ENCODE measurements around the gene TBCD.
"Not testable (repeated sequence)": the region's sequence is repeated elsewhere in the genome, so short reads cannot be mapped to it uniquely, and the experiment has no call there.

The TBCD gene

GRCh38 chr17:82967268-82968032 lies 215.6 kb downstream of the TBCD start:
- Histone ChIP-seq H3K27me3 (ENCODE audit: insufficient read depth, poor library complexity, severe bottlenecking) (no peaks in the 10 kb centered on the region), H3K27ac (ENCODE audit: poor library complexity, severe bottlenecking) (no peak overlapping the region), H3K9me3 (ENCODE audit: severe bottlenecking) (no peaks in the 10 kb centered on the region), H3K4me1 (ENCODE audit: insufficient read depth, poor library complexity, severe bottlenecking) (no peaks in the 10 kb centered on the region), H3K4me3 (ENCODE audit: severe bottlenecking) (no peak overlapping the region), H3K36me3 (ENCODE audit: low read depth) (no peaks in the 10 kb centered on the region)
- DNase-seq (ENCODE audit: low spot score) (no peak), ATAC-seq (ENCODE audit: low read depth) (no peak)
- TF ChIP-seq, protein P1, sequence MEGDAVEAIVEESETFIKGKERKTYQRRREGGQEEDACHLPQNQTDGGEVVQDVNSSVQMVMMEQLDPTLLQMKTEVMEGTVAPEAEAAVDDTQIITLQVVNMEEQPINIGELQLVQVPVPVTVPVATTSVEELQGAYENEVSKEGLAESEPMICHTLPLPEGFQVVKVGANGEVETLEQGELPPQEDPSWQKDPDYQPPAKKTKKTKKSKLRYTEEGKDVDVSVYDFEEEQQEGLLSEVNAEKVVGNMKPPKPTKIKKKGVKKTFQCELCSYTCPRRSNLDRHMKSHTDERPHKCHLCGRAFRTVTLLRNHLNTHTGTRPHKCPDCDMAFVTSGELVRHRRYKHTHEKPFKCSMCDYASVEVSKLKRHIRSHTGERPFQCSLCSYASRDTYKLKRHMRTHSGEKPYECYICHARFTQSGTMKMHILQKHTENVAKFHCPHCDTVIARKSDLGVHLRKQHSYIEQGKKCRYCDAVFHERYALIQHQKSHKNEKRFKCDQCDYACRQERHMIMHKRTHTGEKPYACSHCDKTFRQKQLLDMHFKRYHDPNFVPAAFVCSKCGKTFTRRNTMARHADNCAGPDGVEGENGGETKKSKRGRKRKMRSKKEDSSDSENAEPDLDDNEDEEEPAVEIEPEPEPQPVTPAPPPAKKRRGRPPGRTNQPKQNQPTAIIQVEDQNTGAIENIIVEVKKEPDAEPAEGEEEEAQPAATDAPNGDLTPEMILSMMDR (IDR thresholded peaks at IDR 0.05; ENCODE audit: poor library complexity, severe bottlenecking): no peak

DNA sequence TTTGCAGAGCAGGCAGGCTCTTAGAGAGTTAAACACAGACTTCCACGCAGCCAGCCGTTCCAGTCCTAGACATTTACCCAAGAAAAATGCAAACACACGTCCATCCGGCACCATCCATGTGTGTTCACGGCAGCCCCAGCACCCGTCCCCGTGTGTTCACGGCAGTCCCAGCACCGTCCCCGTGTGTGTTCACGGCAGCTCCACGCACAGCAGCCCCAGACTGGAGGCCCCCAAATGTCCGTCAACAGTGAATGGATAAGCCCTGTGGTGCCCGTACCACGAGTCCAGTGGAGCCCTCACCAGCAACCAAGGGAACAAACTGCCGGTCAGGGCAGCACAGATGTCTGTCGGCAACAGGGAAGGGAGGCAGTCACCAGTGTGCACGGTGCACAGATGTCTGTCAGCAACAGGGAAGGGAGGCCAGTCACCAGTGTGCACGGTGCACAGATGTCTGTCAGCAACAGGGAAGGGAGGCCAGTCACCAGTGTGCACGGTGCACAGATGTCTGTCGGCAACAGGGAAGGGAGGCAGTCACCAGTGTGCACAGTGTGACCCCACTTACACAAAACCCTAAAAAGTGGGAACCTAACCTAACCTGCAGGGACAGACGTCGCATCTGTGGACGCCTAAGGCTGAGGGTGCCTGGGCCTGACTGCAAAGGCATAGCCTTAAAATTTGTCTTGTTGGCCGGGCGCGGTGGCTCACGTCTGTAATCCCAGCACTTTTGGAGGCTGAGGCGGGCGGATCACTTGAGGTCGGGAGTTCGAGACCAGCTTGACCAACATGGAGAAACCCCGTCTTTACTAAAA lies 216.4 kb downstream of the TBCD start:
- not testable (repeated sequence) for ATAC-seq (ENCODE audit: low read depth); H3K27me3 ChIP-seq (ENCODE audit: insufficient read depth, poor library complexity, severe bottlenecking); H3K36me3 ChIP-seq (ENCODE audit: low read depth); H3K27ac ChIP-seq (ENCODE audit: poor library complexity, severe bottlenecking); H3K4me1 ChIP-seq (ENCODE audit: insufficient read depth, poor library complexity, severe bottlenecking); H3K4me3 ChIP-seq (ENCODE audit: severe bottlenecking); H3K9me3 ChIP-seq (ENCODE audit: severe bottlenecking); DNase-seq (ENCODE audit: low spot score)

GRCh38 chr17:82970067-82970466 lies 218.2 kb downstream of the TBCD start:
- Histone ChIP-seq H3K36me3 (ENCODE audit: low read depth) (no peaks in the 10 kb centered on the region), H3K9me3 (ENCODE audit: severe bottlenecking) (no peaks in the 10 kb centered on the region), H3K4me3 (ENCODE audit: severe bottlenecking) (no peak overlapping the region), H3K4me1 (ENCODE audit: insufficient read depth, poor library complexity, severe bottlenecking) (no peaks in the 10 kb centered on the region), H3K27ac (ENCODE audit: poor library complexity, severe bottlenecking) (no peak overlapping the region), H3K27me3 (ENCODE audit: insufficient read depth, poor library complexity, severe bottlenecking) (no peaks in the 10 kb centered on the region)
- DNase-seq (ENCODE audit: low spot score) (no peak), ATAC-seq (ENCODE audit: low read depth) (no peak)
- TF ChIP-seq, protein P1 (IDR thresholded peaks at IDR 0.05; ENCODE audit: poor library complexity, severe bottlenecking): no peak

- TF ChIP-seq, protein P1 (IDR thresholded peaks at IDR 0.05; ENCODE audit: poor library complexity, severe bottlenecking): no peak
- no peaks in the 10 kb centered on the region for H3K27me3 ChIP-seq (ENCODE audit: insufficient read depth, poor library complexity, severe bottlenecking)
- H3K9me3 ChIP-seq (ENCODE audit: severe bottlenecking): no peaks in the 10 kb centered on the region
- DNase-seq (ENCODE audit: low spot score) (no peak), ATAC-seq (ENCODE audit: low read depth) (no peak)
- H3K27ac ChIP-seq (ENCODE audit: poor library complexity, severe bottlenecking): no peak overlapping the region
- no peaks in the 10 kb centered on the region for H3K36me3 ChIP-seq (ENCODE audit: low read depth)
- no peaks in the 10 kb centered on the region for H3K4me1 ChIP-seq (ENCODE audit: insufficient read depth, poor library complexity, severe bottlenecking)
- no peak overlapping the region for H3K4me3 ChIP-seq (ENCODE audit: severe bottlenecking)
These were observed 219.1 kb downstream of the TBCD start for GRCh38 chr17:82970818-82971590.

GRCh38 chr17:82972836-82973372 lies 221.0 kb downstream of the TBCD start:
- TF ChIP-seq, protein P1 (IDR thresholded peaks at IDR 0.05; ENCODE audit: poor library complexity, severe bottlenecking): no peak
- no peaks in the 10 kb centered on the region for H3K4me1 ChIP-seq (ENCODE audit: insufficient read depth, poor library complexity, severe bottlenecking)
- H3K36me3 ChIP-seq (ENCODE audit: low read depth): no peaks in the 10 kb centered on the region
- H3K27ac ChIP-seq (ENCODE audit: poor library complexity, severe bottlenecking): no peak overlapping the region
- no peaks in the 10 kb centered on the region for H3K27me3 ChIP-seq (ENCODE audit: insufficient read depth, poor library complexity, severe bottlenecking)
- no peaks in the 10 kb centered on the region for H3K9me3 ChIP-seq (ENCODE audit: severe bottlenecking)
- DNase-seq (ENCODE audit: low spot score) (no peak), ATAC-seq (ENCODE audit: low read depth) (no peak)
- H3K4me3 ChIP-seq (ENCODE audit: severe bottlenecking): no peak overlapping the region

Data from RWPE2 (cell line).